SU-DHL-6 (cell line): ENCODE data around the gene CST3.

Experiments
- H2AFZ ChIP-seq: fragments of 200-600 bp; sonication (generic); 2 replicates; pipeline ENCODE4 v1.6.1; 2014; ENCODE audit warnings: low read depth, mild to moderate bottlenecking, moderate library complexity, mixed read lengths, antibody characterized with exemption, low read length; ENCODE audit not compliant: severe bottlenecking
- H3F3A ChIP-seq: fragments of 200-600 bp; shearing (Covaris generic); 2 replicates; pipeline ENCODE4 v1.6.0; 2016; ENCODE audit warnings: antibody characterized with exemption, mild to moderate bottlenecking; ENCODE audit not compliant: insufficient read depth
- H3K27ac ChIP-seq: fragments of 200-600 bp; sonication (generic); 2 replicates; pipeline ENCODE4 v1.5.1; 2016; ENCODE audit warnings: low read depth, mild to moderate bottlenecking, low read length, moderate library complexity, mixed read lengths
- H3K27me3 ChIP-seq: fragments of 200-600 bp; sonication (generic), shearing (Covaris generic); 2 replicates; pipeline ENCODE4 v1.6.0; 2014; ENCODE audit warnings: mild to moderate bottlenecking, low read length
- H3K36me3 ChIP-seq: fragments of 200-600 bp; sonication (generic); 2 replicates; pipeline ENCODE4 v1.6.1; 2014; ENCODE audit warnings: mild to moderate bottlenecking, low read length, mixed read lengths
- H3K4me2 ChIP-seq: fragments of 300-600, 200-600 bp; shearing (Covaris generic), sonication (generic); 2 replicates; pipeline ENCODE4 v1.6.0; 2014; ENCODE audit warnings: low read length, low read depth, mild to moderate bottlenecking; ENCODE audit not compliant: poor library complexity, severe bottlenecking
- H3K4me3 ChIP-seq: fragments of 200-600 bp; sonication (generic); 2 replicates; pipeline ENCODE4 v1.5.1; 2014; ENCODE audit warnings: antibody characterized with exemption, low read length, mild to moderate bottlenecking, mixed read lengths; ENCODE audit not compliant: insufficient read depth, poor library complexity, severe bottlenecking
- H3K79me2 ChIP-seq: fragments of 200-600 bp; sonication (generic); 2 replicates; pipeline ENCODE4 v1.6.1; 2014; ENCODE audit warnings: mild to moderate bottlenecking, low read length, moderate library complexity; ENCODE audit not compliant: insufficient read depth
- H3K9ac ChIP-seq: fragments of 200-600 bp; sonication (generic); 2 replicates; pipeline ENCODE4 v1.7.0; 2014; ENCODE audit warnings: mild to moderate bottlenecking, low read length
- H3K9me2 ChIP-seq: fragments of 200-600 bp; sonication (generic); replicated peaks from 2 replicates; pipeline ENCODE4 v1.6.1; 2014; ENCODE audit warnings: low read length; ENCODE audit not compliant: insufficient read depth
- H3K9me3 ChIP-seq: fragments of 200-600 bp; sonication (generic); 2 replicates; pipeline ENCODE4 v1.6.1; 2014; ENCODE audit warnings: low read length, mixed read lengths; ENCODE audit not compliant: insufficient read depth
- H4K20me1 ChIP-seq: fragments of 200-600 bp; sonication (generic); 2 replicates; pipeline ENCODE4 v1.6.1; 2014; ENCODE audit warnings: low read depth, mild to moderate bottlenecking, antibody characterized with exemption, low read length, moderate library complexity, mixed read lengths
- CTCF ChIP-seq: fragments of 200-600 bp; sonication (generic); IDR thresholded peaks from one replicate; pipeline ENCODE4 v1.5.1; 2017; ENCODE audit warnings: antibody characterized with exemption, mild to moderate bottlenecking, low read length, moderate library complexity; ENCODE audit not compliant: insufficient read depth, poor library complexity, severe bottlenecking
- EZH2phosphoT487 ChIP-seq: fragments of 200-600 bp; sonication (generic), shearing (Covaris generic); conservative IDR thresholded peaks from 2 replicates; pipeline ENCODE4 v1.6.1; 2018; ENCODE audit warnings: mild to moderate bottlenecking, antibody characterized with exemption, low read length, moderate library complexity, mixed read lengths

CST3 gene

DNA sequence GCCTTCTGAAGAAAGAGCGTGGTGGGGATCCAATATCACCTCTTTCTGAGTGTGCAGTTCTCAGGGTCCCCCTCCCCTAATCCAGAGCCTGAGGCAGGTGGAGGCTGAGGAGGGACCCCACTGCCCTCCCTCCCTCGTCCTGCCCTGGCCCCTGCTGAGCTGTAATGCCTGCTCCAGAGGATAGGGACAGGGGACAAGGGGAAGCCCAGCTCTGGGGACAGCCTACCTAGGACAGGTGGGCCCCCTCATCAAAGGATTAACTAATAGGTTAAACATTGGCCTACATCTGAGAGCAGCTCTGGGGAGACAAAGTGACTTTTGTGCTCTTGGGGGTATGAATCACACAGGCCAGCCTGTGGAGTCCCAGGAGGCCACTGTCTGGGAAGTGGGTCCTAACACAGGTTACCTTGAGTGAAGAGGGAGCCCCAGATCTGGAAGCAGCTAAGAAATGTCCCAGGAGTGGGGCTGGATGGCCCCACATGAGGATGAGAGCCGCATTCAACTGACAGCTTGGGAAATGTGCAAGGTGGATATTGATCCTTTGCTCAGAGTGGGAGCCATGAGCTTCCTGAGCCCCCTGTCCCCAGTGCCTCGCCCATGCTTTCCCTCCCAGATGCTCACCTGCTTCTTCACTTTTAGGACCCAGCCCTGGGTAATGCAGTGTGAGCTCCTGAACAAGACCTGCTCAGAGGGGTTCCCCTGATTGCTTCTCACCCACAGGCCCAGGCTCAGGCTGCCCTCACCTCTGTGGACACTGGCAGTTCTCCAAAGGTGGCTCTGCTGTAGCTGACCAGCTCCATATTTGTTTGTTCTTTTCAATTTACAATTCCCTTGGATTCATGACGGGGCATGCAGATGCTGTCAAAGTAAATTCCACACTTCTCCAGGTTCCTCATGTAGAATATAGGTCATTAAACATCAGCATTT is 51.7 kb downstream of the CST3 start:
- Histone ChIP-seq H2AFZ (no peak overlapping the region), H3K36me3 (no peaks in the 10 kb centered on the region), H3K4me3 (no peak overlapping the region), H3K79me2 (no peaks in the 10 kb centered on the region), H3K27ac (no peak overlapping the region), H3K9me3 (no peaks in the 10 kb centered on the region), H3K9ac (no peak overlapping the region), H3K27me3 (no peaks in the 10 kb centered on the region), H4K20me1 (no peaks in the 10 kb centered on the region), H3F3A (no peaks in the 10 kb centered on the region), H3K9me2 (no peaks in the 10 kb centered on the region), H3K4me2 (no peak overlapping the region)
- no peak for TF ChIP-seq EZH2phosphoT487
- no peak for TF ChIP-seq CTCF

GRCh38 chr20:23585449-23585807 is 52.3 kb downstream of the CST3 start:
- H3K9me2 ChIP-seq: no peaks in the 10 kb centered on the region
- no peaks in the 10 kb centered on the region for H3F3A ChIP-seq
- H3K9me3 ChIP-seq: no peaks in the 10 kb centered on the region
- no peaks in the 10 kb centered on the region for H3K36me3 ChIP-seq
- H3K4me3 ChIP-seq: no peak overlapping the region
- H3K9ac ChIP-seq: no peak overlapping the region
- H3K79me2 ChIP-seq: no peaks in the 10 kb centered on the region
- H3K27ac ChIP-seq: no peak overlapping the region
- no peaks in the 10 kb centered on the region for H4K20me1 ChIP-seq
- TF ChIP-seq CTCF (no peak), EZH2phosphoT487 (no peak)
- no peak overlapping the region for H3K4me2 ChIP-seq
- no peak overlapping the region for H2AFZ ChIP-seq
- H3K27me3 ChIP-seq: no peaks in the 10 kb centered on the region

- H3K4me2 ChIP-seq: no peak overlapping the region
- TF ChIP-seq CTCF (no peak), EZH2phosphoT487 (no peak)
- H2AFZ ChIP-seq: no peak overlapping the region
- no peaks in the 10 kb centered on the region for H4K20me1 ChIP-seq
- no peaks in the 10 kb centered on the region for H3K9me2 ChIP-seq
- H3K4me3 ChIP-seq: no peak overlapping the region
- H3K9me3 ChIP-seq: no peaks in the 10 kb centered on the region
- no peaks in the 10 kb centered on the region for H3K36me3 ChIP-seq
- H3K79me2 ChIP-seq: no peaks in the 10 kb centered on the region
- H3K27ac ChIP-seq: no peak overlapping the region
- H3K27me3 ChIP-seq: no peaks in the 10 kb centered on the region
- no peak overlapping the region for H3K9ac ChIP-seq
- no peaks in the 10 kb centered on the region for H3F3A ChIP-seq
Observed at GRCh38 chr20:23584434-23585199, 53.1 kb downstream of the CST3 start.
